Liver (tissue), 9 donors: ENCODE results near the gene SERPIND1. TPM values are rescaled to one million over a fixed set of nuclear protein-coding genes. Genes with fewer than 3 reads are reported as not detected.

ENCODE experiments used
- DNase-seq: peaks from one replicate; pipeline ENCODE4 v3.0.0-alpha.2; 2017; ENCODE audit warnings: low spot score
- H3K27ac ChIP-seq, 2 donors: one replicate each; pipeline ENCODE4 v1.7.0; 2013; ENCODE audit warnings: inconsistent platforms in 2 of 2, low read length in 2 of 2, control low read depth in 1 of 2, low read depth in 1 of 2, mild to moderate bottlenecking in 1 of 2
- H3K27me3 ChIP-seq, 4 donors: one replicate each; pipeline versions ENCODE4 v1.6.1 to v1.7.0; 2013; ENCODE audit warnings: low read length in 3 of 4, inconsistent platforms in 1 of 4, mild to moderate bottlenecking in 1 of 4, moderate library complexity in 1 of 4; ENCODE audit not compliant: control insufficient read depth in 4 of 4, insufficient read depth in 4 of 4
- H3K36me3 ChIP-seq, 4 donors: one replicate each; pipeline versions ENCODE4 v1.6.1 to v1.7.0; 2013; ENCODE audit warnings: low read length in 3 of 4, mild to moderate bottlenecking in 3 of 4, low read depth in 1 of 4, moderate library complexity in 1 of 4; ENCODE audit not compliant: control insufficient read depth in 4 of 4, insufficient read depth in 3 of 4
- H3K4me1 ChIP-seq, 4 donors: one replicate each; pipeline versions ENCODE4 v1.6.1 to v1.7.0; 2013; ENCODE audit warnings: low read length in 3 of 4, mild to moderate bottlenecking in 3 of 4, moderate library complexity in 1 of 4; ENCODE audit not compliant: control insufficient read depth in 4 of 4, insufficient read depth in 4 of 4
- H3K4me3 ChIP-seq, 3 donors: one replicate each; pipeline versions ENCODE4 v1.6.1 to v1.7.0; 2013; ENCODE audit warnings: low read length in 3 of 3, control low read depth in 1 of 3, low read depth in 1 of 3, mild to moderate bottlenecking in 1 of 3
- H3K9ac ChIP-seq, 2 donors: one replicate each; pipeline ENCODE4 v1.7.0; 2013; ENCODE audit warnings: low read length in 2 of 2, mild to moderate bottlenecking in 2 of 2, moderate library complexity in 2 of 2, control low read depth in 1 of 2, low read depth in 1 of 2
- H3K9me3 ChIP-seq, 4 donors: one replicate each; pipeline versions ENCODE4 v1.6.1 to v1.7.0; 2013; ENCODE audit warnings: low read length in 3 of 4; ENCODE audit not compliant: control insufficient read depth in 4 of 4
- ATF3 ChIP-seq: IDR thresholded peaks from 2 replicates; pipeline ENCODE4 v1.6.1; 2016; ENCODE audit warnings: antibody characterized with exemption
- CTCF ChIP-seq: fragments of 150-350 bp; IDR thresholded peaks from 2 replicates; pipeline ENCODE4 v1.5.1; 2017; ENCODE audit warnings: improper control_type of control experiment, low read depth, low read length; ENCODE audit not compliant: missing input control
- EGR1 ChIP-seq, 2 donors: IDR thresholded peaks; 2 replicates each; pipeline ENCODE4 v1.6.1; 2016 to 2018; ENCODE audit warnings: antibody characterized with exemption in 2 of 2, low read depth in 2 of 2
- FOXA1 ChIP-seq: IDR thresholded peaks from 2 replicates; pipeline ENCODE4 v1.6.1; 2016; ENCODE audit warnings: antibody characterized with exemption
- FOXA2 ChIP-seq: IDR thresholded peaks from 2 replicates; pipeline ENCODE4 v1.6.1; 2016; ENCODE audit warnings: antibody characterized with exemption
- GABPA ChIP-seq, 2 donors: IDR thresholded peaks in 1 of 2; conservative IDR thresholded peaks in 1 of 2; 2 replicates each; pipeline ENCODE4 v1.6.1; 2016; ENCODE audit warnings: antibody characterized with exemption in 2 of 2, mild to moderate bottlenecking in 1 of 2, moderate library complexity in 1 of 2
- HNF4A ChIP-seq, 2 donors: conservative IDR thresholded peaks; 2 replicates each; pipeline ENCODE4 v1.6.1; 2016; ENCODE audit warnings: antibody characterized with exemption in 2 of 2, mild to moderate bottlenecking in 2 of 2
- HNF4G ChIP-seq: IDR thresholded peaks from 2 replicates; pipeline ENCODE4 v1.6.1; 2016; ENCODE audit warnings: antibody characterized with exemption
- JUND ChIP-seq, 2 donors: IDR thresholded peaks; 2 replicates each; pipeline ENCODE4 v1.6.1; 2016; ENCODE audit warnings: antibody characterized with exemption in 2 of 2
- MAX ChIP-seq: IDR thresholded peaks from 2 replicates; pipeline ENCODE4 v1.6.1; 2016; ENCODE audit warnings: antibody characterized with exemption
- NR2F2 ChIP-seq: IDR thresholded peaks from 2 replicates; pipeline ENCODE4 v1.6.1; 2016; ENCODE audit warnings: antibody characterized with exemption
- RAD21 ChIP-seq, 2 donors: IDR thresholded peaks; 2 replicates each; pipeline ENCODE4 v1.6.1; 2016; ENCODE audit warnings: antibody characterized with exemption in 2 of 2, mild to moderate bottlenecking in 2 of 2
- REST ChIP-seq: IDR thresholded peaks from 2 replicates; pipeline ENCODE4 v1.6.1; 2016; ENCODE audit warnings: antibody characterized with exemption, mild to moderate bottlenecking
- RXRA ChIP-seq, 2 donors: IDR thresholded peaks; 2 replicates each; pipeline ENCODE4 v1.6.1; 2017 to 2018; ENCODE audit warnings: antibody characterized with exemption in 2 of 2, mild to moderate bottlenecking in 1 of 2
- SP1 ChIP-seq: IDR thresholded peaks from 2 replicates; pipeline ENCODE4 v1.6.1; 2018; ENCODE audit warnings: antibody characterized with exemption, mild to moderate bottlenecking
- TAF1 ChIP-seq: conservative IDR thresholded peaks from 2 replicates; pipeline ENCODE4 v1.6.1; 2016; ENCODE audit warnings: antibody characterized with exemption, mild to moderate bottlenecking
- YY1 ChIP-seq: IDR thresholded peaks from 2 replicates; pipeline ENCODE4 v1.6.1; 2016; ENCODE audit warnings: antibody characterized with exemption, mild to moderate bottlenecking
- ZBTB33 ChIP-seq: IDR thresholded peaks from 2 replicates; pipeline ENCODE4 v1.6.1; 2016; ENCODE audit warnings: antibody characterized with exemption
- WGBS: extraction: QIAGEN DNeasy Blood & Tissue Kit; methylation state at CpG from one replicate; pipeline ENCODE4 v1.1.7; 2013; 5-methylcytosine and 5-hydroxymethylcytosine counted together
- polyA plus RNA-seq, 2 donors: library from polyadenylated mRNA; stranded (reverse) in 1 of 2; unstranded in 1 of 2; fragments of 200-250 nt in 1 of 2; fragments of >200 nt in 1 of 2; fragmentation: Nextera tagmentation in 1 of 2; extraction: Ambion mirVana in 1 of 2; gene quantifications; one replicate each; pipeline versions ENCODE4 v1.2.1 to v1.2.3, GENCODE V29; 2013 to 2015
- total RNA-seq, 2 donors: library from RNA; depleted of rRNA; stranded (reverse); fragments of >200 nt; gene quantifications; one replicate each; pipeline ENCODE4 v1.2.3, GENCODE V29; 2014
- donor health status: healthy.
- donor health status: healthy.
- donor health status: healthy.
- donor health status: healthy.
- donor health status: healthy.

The SERPIND1 gene
- total and polyA plus RNA-seq, 4 donors, result 117 to 176 (median 170) TPM

GRCh38 chr22:20742764-20743163 is 31.1 kb upstream of the SERPIND1 start:
- peaks cover 11 to 43% (median 22%) of the 10 kb centered on the region in 4 donors for H3K36me3 ChIP-seq
- TF ChIP-seq JUND (IDR thresholded peaks at IDR 0.05) (no peak), YY1 (no peak), FOXA1 (no peak), EGR1 (IDR thresholded peaks at IDR 0.05; ENCODE audit: low read depth in 2 of 2) (no peak), MAX (no peak), CTCF (no peak), TAF1 (no peak), SP1 (no peak), HNF4A (conservative IDR thresholded peaks at IDR 0.05) (no peak), REST (no peak), ATF3 (no peak), GABPA (IDR thresholded peaks at IDR 0.05 in 1 of 2, conservative IDR thresholded peaks at IDR 0.05 in 1 of 2) (no peak), RXRA (IDR thresholded peaks at IDR 0.05) (no peak), HNF4G (no peak), NR2F2 (no peak), RAD21 (IDR thresholded peaks at IDR 0.05) (no peak), FOXA2 (no peak), ZBTB33 (no peak)
- 94% methylated on average over 2 of the region's 2 CpGs for WGBS
- H3K4me1 ChIP-seq, result peaks cover 0 to 5% (median 2%) of the 10 kb centered on the region in 4 donors
- no peaks in the 10 kb centered on the region for H3K9me3 ChIP-seq
- no peak overlapping the region for H3K27ac ChIP-seq
- no peaks in the 10 kb centered on the region for H3K27me3 ChIP-seq
- DNase-seq, result no peak
- no peak overlapping the region for H3K9ac ChIP-seq
- no peak overlapping the region for H3K4me3 ChIP-seq
